Measurements from ENCODE around the gene FRG1.
"Not testable (repeated sequence)": the region's sequence is repeated elsewhere in the genome, so short reads cannot be mapped to it uniquely, and the experiment has no call there.

FRG1 gene

DNA sequence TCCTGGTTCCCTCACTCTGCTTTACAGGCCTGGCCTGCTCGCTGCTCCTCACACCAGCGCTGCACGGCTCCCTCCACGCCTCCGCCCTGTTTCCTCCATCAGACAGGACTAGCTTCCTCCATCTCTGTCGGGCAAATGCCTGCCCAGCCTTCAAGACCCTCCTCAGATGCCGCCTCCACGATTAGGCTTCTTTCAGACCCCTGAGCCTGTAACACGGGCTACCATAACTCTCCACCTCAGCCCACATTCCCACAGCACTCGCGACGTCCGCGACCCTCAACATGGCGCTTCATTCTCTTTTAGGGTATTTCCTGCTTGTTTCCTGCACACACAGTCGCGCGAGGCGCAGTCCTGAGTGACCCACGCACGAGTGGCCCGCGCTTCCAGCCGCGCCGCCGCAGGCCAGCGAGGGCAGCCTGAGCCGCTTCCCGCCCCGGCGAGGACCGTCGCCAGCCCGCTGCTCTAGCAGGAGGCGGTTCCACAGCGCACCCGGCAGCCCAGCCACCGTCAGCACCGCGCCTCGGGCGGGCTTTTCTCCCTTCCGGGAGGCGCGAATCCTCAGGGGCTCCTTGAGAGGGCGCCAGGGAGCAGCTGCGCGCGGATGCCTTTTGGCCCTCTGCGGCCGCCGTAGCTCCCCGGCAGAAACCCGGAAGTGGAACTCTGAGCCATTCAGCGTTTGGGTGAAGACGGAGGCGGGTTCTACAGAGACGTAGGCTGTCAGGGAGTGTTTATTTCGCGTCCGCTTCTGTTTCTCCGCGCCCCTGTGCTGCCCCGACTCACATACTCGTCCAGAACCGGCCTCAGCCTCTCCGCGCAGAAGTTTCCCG, at the start of gene FRG1:
FRG1 (plus strand) TSS at position 695 of the 827 bp plus-strand sequence. CDS start 138 bp downstream, outside the sequence.
- no peak for DNase-seq

DNA sequence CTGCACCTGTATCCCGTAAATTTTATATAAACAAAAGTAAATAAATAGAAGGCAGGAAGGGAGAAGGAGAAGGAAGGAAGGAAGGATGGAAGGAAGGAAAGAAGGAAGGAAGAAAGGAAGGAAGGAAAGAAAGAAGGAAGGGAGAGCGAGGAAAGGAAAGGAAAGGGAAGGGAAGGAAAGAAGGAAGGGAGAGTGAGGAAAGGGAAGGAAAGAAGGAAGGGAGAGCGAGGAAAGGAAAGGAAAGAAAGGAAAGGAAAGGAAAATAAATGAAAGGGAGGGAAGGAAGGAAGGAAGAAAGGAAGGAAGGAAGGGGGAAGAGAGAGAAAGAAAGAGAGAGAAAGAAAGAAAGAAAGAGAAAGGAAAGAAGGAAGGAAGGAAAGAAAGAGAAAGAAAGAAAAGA, 43.0 kb upstream of the FRG1 start:
- DNase-seq: no peak

DNA sequence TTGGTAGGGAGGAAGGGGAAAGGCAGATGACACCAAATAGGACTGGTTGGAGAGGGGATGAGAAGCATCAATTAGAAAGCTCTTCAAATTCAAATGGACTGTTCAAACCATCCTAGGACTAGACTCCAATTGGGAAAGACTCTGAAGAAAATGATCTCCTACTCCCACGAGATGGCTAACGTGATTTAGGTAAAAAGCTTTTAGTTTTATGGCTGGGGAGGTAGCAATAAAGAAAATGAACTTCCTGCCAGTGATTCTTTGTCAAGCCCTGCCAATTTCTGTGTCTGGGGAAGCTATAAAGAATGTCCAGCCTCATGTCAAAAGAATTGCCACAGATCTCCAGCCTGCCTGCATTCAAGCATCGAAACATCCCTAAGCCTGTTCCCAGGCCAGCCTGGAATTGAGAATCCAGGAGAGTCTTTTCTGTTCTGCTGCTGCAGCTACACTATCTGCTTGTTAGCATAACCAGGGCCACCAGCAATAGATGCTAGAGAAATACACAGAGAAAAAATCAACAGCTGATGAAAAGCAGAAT, 41.1 kb upstream of the FRG1 start:
- DNase-seq: not testable (repeated sequence)

DNA sequence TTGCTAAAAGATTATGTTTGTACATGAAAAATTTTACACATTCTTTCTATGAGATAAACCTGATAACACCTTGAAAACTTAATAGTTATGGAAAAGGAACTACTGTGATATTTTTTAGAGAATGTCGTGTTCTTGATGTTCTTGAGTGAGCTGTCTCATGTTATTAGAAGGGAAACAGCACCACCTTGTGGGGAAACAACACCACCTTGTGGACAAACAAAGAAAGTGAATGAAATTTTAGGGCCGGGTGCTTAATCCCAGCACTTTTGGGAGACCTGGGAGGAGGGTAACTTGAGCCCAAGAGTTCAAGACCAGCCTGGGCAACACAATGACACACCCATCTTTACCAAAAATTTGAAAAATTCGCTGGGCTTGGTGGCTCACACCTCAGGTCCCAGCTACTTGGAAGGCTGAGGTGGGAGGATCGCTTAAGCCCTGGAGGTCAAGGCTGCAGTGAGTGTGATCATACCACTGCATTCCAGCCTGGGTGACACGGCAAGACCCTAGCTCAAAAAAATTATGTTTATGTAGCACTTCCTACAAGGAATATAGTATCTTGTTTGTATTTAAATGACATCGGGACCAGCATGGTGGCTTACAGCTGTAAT, 36.1 kb upstream of the FRG1 start:
- not testable (repeated sequence) for DNase-seq

DNA sequence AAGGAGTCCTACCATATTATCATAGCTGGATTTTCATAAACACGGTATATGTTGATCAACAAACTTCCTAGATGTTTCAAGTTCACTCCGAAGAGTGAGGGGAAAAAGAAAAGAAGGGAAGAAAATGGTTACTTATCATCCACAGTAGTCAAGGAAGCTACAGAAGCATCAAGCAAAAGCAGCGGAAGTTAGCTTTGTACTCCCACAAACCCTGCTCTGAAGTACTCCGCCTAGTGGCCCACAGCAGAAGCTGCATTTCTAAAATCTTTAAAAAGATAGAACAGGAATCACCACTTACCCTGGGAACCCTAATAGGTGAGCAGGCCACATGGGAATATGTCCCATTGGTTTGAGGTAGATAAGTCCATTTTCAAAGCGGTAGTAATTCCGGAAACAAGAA, 28.5 kb upstream of the FRG1 start:
- DNase-seq: no peak

DNA sequence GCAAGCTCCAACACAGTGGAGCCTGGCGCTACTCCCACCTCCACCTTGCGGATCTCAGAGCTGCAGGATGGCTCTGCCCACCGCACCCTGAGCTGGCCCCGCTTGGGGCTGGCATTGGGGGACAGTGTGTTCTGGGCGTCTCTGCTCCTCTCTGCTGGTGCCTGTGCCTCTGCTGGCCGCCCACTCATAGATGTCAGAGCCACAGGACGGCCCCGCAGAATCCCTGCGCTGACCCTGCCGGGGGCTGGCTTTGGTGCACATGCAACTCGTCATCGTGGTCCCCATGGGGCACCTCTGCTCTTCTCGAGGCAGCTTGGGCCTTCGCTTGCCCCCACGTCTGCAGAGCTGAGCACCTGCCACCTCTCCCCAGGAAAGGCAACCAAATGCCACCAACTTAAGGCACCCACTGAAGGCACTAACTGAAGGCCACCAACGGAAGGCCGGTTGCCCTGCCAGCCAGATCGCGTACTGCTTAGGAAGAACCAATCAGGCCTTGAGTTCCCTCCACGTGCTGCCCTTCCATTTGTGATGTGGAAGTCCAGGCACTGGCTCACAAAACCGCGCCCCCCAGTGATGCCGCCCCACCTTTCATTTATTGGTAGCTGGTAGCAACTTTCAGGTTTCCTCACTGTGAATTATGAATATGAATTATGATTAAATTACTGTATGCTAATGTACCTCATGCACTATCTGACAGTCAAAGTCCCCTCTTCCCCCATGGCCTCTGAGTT, 23.3 kb upstream of the FRG1 start:
- no peak for DNase-seq

DNA sequence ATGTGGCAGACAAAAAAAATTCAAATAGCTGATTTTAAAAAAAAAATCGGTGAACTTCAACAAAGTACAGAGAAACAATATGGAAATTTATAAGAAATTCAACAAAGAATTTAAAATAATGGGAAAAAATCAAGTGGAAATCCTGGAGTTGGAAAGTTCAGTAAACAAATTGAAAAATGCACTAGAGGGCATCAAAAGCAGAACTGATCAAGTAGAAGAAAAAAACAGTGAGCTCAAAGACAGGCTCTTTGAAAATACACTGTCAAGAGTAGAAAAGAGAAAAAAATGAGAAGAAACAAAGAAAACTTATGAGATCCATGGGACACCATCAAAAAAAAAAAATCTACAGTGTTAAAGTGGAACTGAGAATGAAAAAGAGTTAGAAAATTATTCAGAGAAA, 19.6 kb upstream of the FRG1 start:
- no peak for DNase-seq

DNA sequence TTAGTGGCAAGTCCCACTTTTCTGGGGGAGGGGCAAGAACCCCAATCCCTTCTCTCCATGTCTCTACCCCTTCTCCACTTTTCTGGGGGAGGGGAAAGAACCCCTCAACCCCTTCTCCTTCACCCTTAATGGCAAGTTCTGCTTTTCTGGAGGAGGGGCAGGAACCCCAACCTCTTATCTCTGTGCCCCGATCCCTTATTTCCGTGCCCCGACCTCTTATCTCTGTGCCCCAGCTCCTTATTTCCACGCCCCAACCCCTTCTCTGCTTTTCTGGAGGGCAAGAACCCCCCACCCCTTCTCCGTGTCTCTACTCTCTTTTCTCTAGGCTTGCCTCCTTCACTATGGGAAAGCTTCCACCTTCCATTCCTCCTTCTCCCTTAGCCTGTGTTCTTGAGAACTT, 13.9 kb upstream of the FRG1 start:
- DNase-seq: not testable (repeated sequence)

DNA sequence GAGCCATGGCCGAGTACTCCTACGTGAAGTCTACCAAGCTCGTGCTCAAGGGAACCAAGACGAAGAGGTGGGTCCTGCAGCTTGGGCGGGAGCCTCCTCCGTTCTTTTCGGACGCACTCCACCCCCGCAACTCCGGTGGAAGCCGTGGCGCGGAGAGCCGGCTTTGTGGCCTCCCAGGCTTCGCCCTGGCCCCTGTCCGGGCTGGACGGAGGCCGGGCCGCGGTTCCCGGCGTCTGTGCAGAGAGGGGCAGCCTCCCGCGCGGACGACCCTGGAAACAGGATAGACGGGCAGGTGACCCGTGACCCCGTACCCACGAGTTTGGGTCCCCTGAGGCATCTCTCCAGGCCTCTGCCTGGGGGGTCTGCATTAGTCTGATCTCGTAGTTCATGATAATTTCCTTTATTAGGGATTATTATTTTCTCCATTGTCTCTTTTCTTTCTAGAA, 356 bp downstream of the FRG1 start:
- DNase-seq: no peak

DNA sequence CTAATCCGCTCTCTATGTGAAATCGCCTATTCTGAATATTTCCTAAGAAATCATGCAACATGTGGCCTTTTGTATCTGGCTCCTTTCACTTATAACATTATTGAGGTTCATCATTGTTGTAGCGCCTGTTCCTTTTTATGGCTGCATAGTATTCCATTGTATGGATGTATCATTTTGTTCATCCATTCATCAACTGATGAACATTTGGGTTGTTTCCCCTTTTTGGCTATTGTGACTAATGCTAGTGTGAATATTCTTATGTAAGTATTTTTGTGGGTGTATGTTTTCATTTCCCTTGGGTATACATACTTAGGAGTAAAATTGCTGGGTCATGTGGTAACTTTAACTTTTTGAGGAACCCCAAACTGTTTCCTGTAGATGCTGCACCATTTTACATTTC, 1.7 kb downstream of the FRG1 start:
- not testable (repeated sequence) for DNase-seq

DNA sequence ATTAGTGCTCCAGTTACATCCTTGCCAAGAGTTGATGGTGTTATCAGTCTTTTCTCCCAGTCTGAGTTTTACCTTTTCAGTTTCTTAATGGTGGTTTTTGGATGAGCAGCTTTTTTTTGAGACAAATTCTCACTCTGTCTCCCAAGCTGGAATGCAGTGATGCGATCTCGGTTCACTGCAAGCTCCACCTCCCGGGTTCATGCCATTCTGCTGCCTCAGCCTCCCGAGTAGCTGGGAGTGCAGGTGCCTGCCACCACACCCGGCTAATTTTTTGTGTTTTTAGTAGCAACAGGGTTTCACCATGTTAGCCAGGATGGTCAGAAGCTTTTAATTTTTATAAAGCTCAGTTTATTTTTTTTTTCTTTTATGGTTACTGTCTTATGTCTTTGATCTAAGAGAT, 3.4 kb downstream of the FRG1 start:
- not testable (repeated sequence) for DNase-seq

DNA sequence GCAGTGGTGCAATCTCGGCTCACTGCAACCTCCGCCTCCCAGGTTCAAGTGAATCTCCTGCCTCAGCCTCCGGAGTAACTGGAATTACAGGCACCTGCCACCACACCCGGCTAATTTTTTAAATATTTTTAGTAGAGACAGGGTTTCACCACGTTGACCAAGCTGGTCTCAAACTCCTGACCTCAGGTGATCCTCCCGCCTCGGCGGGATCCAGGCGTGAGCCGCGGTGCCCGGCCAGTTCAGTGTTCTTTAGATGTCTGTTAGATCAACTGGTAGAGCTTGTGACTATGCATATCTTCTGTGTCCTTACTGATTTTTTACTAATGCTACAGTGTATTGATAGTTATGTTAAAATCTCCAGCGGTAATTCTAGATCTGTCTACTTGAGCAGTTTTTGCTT, 6.2 kb downstream of the FRG1 start:
- not testable (repeated sequence) for DNase-seq

DNA sequence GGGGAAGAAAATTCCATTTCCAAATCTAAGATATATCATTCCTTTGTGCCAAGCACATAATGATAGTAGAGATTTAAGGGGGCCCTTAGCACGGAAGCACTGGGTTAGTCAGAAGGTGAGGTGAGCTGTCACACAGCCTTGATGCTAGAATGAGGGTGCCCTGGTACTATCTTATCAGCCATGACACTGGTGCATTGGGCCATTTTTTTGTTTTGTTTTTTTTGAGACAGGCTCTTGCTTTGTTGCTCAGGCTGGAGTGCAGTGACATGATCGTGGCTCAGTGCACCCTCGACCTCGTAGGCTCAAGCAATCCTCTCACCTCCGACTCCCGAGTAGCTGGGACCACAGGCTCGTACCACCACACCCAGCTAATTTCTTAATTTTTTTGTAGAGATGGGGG, 7.8 kb downstream of the FRG1 start:
- DNase-seq: not testable (repeated sequence)

DNA sequence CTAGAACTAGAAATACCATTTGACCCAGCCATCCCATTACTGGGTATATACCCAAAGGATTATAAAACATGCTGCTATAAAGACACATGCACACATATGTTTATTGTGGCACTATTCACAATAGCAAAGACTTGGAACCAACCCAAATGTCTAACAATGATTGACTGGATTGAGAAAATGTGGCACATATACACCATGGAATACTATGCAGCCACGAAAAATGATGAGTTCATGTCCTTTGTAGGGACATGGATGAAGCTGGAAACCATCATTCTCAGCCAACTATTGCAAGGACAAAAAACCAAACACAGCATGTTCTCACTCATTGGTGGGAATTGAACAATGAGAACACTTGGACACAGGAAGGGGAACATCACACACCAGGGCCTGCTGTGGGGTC, 28.6 kb downstream of the FRG1 start:
- not testable (repeated sequence) for DNase-seq

DNA sequence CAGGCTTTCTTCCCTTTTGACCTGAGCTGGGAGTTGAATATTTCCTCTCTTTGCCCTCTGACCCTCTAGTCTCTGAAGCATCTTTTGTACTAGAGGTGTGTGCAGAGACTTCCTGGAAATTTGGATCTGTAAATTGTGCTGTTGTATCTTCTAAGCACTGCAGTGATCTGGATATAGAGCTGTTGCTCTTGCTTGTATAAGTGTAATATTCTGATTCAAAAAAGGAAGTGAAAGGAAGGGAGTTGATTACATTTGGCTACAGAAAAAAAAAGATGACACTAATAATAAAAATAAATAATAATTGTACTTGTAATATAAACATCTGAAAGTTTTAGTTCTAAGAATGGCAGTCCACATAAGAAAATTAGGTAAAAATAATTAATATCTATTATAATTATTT, 33.0 kb downstream of the FRG1 start:
- no peak for DNase-seq

DNA sequence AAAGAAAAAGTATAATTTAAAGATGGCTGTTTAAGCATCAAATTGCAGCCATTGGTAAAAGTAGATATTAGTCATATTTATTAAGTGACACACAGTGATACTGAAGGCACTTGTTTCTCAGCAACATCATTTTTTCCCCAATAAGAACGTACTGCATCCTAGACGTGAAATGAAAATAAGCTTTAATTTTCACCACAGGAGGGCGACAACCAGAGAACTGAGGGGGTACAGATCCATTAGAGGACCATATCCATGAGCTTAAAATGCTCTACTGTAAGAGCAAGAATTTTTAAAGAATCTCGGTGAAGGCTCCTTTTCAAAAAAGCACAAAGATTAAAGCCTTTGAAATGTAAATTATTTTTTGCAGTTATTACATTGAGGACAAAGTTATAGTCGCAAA, 33.4 kb downstream of the FRG1 start:
- no peak for DNase-seq

DNA sequence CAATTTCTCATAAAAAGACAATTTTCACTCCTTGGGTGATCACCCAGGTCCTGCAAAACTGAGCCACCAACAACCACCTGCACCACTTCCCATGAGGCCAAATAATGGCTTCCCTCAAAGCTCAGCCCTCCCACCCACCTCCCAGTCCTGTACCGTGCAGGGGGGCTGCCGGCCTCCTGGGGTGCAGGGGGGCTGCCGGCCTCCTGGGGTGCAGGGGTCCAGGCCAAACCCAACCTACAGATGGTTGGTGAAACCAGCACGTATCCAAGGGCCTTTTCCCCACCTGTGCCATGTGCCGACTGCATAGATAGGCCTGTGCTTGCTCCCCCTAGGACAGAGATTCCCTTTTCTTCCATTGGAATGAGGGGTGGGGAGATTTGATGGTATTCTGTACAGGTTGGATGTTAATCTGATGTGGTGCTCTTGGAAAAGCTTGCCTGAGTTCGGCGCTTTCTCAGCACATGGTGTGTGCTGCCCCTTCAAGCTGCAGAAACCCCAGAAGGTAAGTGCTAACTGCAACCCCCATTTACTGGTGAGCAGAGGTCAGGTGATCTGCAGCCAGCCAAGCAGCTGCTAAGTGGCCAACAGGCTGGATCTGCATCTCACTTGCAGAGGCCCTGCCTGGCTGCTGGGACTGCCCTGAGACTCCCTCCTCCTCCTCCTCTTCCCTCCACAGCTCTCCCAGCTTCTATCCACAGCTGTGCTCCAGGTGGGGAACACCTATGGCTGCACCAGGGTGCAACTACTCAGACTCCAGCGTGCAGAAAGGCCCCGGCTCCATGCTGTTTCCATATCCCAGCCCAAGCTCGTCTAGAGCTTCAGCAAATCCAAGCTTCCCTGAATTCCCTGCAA, 38.8 kb downstream of the FRG1 start:
- DNase-seq: no peak

DNA sequence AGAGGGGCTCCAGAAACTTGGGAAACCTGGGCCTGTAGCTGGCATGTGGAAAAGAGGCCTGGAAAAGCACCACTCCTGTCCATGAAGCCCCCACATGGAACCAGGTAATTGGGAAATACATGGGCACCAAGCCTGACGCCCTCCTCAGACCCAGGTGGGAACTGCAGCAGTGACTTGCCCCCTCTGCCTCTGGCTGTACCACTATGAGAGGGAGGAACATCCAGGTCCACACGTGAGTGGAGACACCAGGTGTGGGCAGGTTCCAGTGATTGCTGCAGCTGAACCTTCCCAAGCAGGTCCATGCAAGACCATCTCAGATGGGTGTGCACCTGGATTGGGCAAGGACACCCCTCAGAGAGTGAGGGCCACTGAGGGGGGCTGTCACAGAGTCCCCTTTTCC, 39.6 kb downstream of the FRG1 start:
- not testable (repeated sequence) for DNase-seq

DNA sequence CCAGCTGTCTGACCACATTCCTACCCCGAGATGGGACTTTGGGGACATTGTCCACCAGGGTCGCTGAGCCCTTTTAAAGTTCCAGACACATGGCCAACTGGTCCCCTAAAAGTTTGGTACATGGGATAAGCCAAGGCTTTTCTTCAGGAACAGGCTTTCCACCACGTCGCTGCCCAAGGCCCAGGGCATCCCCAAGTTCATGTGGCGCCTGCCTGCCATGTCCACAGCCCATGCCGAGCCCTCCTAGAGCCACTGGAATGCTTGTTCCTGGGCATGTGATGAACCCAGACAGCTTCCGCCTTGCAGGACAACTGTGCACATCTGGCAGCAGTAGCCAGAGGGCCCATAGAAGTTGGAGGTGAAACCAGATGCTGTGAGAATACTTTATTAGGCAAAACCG, 41.3 kb downstream of the FRG1 start:
- DNase-seq: no peak

DNA sequence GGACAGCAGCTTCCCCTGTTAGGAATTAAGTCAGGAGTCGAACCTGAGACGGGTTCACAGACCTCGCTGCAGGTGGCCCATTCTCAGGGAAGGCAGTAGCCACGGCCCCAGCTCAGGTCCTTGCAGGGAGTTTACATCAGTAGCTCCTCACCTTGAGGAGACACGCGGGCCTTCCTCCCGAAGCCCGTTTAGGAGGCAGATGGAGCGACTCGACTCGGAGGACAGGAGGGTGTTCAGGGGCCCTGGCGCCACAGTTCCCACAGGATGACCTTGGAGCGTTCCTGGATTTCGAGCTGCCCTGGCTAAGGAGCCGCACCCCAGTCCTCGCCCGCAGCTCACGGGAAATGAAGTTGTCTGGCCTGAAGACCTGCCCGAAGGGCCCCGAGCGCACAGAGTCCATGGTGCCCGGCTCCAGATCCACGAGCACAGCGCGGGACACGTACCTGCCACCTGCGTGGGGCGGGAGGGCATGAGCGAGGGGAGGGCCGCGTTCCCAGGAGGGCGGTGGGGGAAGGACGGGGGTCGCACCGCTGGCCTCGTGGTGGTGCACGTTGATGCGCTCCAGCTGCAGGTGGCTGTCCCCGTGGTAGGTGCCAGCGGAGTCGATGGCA, 43.3 kb downstream of the FRG1 start:
- not testable (repeated sequence) for DNase-seq

DNA sequence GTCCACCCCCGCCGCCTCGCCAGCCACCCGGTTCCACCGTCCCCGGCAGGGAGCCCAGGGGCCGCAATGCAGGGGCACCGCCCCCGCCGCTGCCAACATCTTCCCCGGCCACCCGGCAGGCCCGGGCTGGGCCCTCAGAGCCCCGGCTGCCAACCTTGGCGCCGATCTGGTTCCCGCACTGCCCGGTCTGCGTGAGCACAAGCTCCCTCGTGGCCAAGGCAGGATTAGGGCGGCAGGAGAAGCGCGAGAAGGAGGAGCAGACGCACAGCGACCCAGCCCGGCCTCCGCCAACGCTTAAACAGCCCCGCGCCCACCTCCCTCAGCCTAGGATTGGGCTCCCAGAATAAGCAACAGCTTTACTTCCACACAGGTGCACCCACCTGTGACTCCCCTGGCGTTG, 44.0 kb downstream of the FRG1 start:
- DNase-seq: not testable (repeated sequence)

DNA sequence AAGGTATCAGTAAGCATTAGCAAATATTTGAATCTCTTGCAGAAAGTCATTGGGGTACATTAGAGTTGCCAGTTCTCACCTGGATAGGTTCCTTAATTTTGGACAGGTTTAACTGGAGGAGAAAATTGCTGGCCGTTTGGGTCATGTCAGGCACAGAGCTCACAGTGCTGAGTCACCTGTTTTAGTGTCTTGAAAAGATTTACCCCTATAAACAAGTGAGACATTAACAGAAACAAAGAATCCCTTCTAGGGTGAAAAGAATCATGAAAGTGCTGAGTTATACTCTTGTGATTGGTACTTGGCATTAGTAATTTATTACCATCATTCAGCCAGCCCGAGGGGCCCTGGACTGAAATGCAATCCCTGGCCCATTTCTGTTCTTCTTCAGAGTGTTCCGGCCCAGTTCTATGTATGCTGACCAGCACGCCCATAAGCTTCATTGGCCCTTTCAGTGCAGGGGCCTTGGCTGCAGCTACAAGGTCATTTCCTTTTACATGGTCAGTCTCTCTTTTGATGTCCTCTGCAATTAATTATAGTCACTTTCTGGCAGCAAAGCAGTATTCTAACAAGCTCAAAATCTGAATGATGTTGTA, 45.1 kb downstream of the FRG1 start:
- DNase-seq: not testable (repeated sequence)
